ENCODE data around the gene APEX2.

DNA sequence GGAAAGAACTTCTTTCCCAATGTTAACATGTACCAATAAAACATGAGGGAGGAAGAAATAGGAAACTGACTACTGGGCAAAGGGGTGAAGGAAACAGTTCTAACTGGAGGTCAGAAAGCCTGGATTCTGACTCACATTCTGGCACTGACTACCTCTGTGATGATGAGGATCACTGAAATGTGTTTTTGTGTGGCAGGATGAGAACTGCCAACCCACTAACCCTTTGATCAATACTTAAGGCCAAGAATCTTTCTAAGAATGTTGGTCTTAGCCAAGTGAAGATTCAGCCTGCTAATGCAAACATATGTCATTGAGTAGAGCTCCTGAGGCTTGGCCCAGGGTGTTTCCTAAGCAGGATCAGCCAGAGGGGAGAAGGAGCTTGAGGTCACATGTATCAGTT, 26.0 kb downstream of the APEX2 start:
- TF ChIP-seq, protein P1, sequence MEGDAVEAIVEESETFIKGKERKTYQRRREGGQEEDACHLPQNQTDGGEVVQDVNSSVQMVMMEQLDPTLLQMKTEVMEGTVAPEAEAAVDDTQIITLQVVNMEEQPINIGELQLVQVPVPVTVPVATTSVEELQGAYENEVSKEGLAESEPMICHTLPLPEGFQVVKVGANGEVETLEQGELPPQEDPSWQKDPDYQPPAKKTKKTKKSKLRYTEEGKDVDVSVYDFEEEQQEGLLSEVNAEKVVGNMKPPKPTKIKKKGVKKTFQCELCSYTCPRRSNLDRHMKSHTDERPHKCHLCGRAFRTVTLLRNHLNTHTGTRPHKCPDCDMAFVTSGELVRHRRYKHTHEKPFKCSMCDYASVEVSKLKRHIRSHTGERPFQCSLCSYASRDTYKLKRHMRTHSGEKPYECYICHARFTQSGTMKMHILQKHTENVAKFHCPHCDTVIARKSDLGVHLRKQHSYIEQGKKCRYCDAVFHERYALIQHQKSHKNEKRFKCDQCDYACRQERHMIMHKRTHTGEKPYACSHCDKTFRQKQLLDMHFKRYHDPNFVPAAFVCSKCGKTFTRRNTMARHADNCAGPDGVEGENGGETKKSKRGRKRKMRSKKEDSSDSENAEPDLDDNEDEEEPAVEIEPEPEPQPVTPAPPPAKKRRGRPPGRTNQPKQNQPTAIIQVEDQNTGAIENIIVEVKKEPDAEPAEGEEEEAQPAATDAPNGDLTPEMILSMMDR (IDR thresholded peaks at IDR 0.05; ENCODE audit: low read depth, low read length): no peak
- no peak for TF ChIP-seq EZH2phosphoT487 (IDR thresholded peaks at IDR 0.05; ENCODE audit: low read depth)
